Measurements from ENCODE around the gene BCL6.

The BCL6 gene

DNA sequence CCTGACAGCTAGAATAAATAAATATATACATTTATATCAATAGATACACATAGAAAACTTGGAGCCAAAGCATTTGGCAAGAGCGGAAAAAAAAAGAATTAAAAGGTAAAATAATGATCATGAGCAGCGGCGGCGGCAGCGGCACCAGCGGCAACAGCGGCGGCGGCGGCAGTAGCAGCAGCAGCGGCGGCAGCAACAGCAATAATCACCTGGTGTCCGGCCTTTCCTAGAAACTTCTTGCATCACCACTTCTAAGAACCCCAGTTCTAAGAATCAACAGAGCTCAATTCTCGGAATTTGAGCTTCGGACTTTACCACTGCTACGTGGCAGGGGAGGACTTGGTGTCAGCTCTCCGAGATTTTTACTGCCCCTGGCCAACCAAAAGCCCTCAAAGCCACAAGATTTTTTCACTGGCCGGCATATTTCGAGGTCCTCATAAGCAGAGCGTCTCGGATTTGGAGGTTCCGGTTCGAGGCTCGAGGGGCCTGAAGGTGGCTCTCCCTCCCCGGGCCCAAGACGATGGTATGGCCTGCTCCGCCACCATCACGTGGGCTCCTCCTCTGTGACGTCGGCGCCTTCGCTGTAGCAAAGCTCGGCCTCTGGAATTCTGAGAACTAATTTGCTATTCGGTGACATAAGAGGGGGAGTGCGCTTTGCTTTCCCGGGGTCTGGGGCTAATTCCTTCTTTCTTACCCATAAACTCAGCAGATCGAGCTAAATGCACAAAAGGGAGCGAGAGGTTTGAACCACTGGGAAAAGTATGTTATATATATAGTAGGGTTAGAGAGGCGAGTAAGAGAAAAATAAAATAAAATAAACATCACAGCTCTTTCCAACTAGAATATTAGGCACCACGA lies at the start of gene BCL6:
TSS of gene BCL6 (minus strand) at position 268 of the 858 bp plus-strand sequence. CDS start 11,775 bp downstream, outside the sequence.
- peak; percentile 72 to 81 for DNase-seq (ENCODE audit: low read depth in 2 of 2)

- DNase-seq (ENCODE audit: low read depth in 2 of 2): no peak
These were observed 49.5 kb upstream of the BCL6 start for GRCh38 chr3:187794731-187795130.

- DNase-seq (ENCODE audit: low read depth in 2 of 2): no peak
These were observed 48.4 kb upstream of the BCL6 start for GRCh38 chr3:187793618-187794017.

- no peak for DNase-seq (ENCODE audit: low read depth in 2 of 2)
These were observed 47.3 kb upstream of the BCL6 start for GRCh38 chr3:187792521-187792920.

GRCh38 chr3:187789872-187790271 lies 44.6 kb upstream of the BCL6 start:
- DNase-seq (ENCODE audit: low read depth in 2 of 2): no peak

DNA sequence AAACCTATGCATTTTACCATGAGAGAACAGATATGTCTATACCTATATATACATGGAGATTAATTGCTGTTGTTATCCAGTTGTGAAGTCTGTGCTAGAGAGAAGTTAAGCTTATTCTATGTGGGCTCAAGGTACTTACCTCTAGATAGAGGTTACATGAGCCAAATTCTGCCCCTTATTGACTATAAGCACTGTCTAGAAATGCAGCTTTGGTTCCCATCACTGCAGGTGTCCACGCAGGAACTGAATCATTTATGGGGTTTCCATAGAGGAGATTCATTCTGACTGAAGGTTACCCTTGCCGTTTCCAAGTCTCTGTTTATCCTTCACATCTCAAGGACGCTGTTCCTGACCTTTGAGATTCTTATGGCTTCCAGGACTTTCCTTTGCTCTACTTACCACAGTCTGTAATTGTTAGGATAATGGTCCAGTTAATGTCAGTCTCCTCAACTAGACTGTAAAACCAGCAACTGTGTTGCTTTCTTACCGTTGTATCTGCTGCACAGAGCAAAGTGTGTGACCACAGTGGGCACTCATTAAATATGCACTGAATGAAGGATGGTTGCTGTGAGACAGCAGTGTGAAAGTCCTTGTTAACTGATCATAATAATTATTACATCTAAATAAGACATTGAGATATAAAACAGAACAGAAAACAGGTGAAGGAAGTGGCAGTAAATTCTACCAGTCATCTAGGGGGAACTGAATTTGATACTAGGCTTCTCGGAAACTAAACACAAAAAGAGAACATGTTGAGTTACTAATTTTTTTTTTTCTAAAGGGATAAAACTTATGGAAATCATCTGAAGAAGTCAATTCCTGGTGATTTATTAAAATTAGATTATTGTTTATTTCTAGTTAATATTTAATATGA lies 44.0 kb upstream of the BCL6 start:
- DNase-seq (ENCODE audit: low read depth in 2 of 2): no peak

GRCh38 chr3:187783098-187783497 lies 37.8 kb upstream of the BCL6 start:
- no peak for DNase-seq (ENCODE audit: low read depth in 2 of 2)

GRCh38 chr3:187782006-187782405 lies 36.7 kb upstream of the BCL6 start:
- DNase-seq (ENCODE audit: low read depth in 2 of 2): no peak

DNA sequence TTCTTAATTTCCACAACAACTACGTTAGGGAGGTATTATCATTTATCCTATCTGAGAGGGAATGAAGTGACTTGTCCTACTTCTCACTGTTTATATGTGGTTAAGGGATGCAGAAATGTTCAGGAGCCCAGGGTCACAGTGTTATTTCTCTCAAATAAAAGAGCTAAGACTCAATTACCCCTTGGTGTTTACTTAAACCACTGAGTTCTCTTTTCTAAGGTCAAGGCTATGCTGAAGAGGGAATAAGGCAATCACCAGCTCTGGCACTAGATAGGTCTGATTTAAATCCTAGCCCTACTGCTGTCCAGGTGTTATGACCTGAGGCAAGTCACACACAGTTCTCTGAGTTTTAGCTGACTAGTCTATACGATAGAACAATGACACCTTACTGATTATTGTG lies 35.7 kb upstream of the BCL6 start:
- DNase-seq (ENCODE audit: low read depth in 2 of 2): no peak

GRCh38 chr3:187778726-187779125 lies 33.5 kb upstream of the BCL6 start:
- no peak for DNase-seq (ENCODE audit: low read depth in 2 of 2)

- DNase-seq (ENCODE audit: low read depth in 2 of 2): peak in 1 of 2 donors; percentile 20
These were observed 32.2 kb upstream of the BCL6 start for GRCh38 chr3:187777331-187777941.

- DNase-seq (ENCODE audit: low read depth in 2 of 2): no peak
These were observed 30.3 kb upstream of the BCL6 start for GRCh38 chr3:187775549-187775948.

DNA sequence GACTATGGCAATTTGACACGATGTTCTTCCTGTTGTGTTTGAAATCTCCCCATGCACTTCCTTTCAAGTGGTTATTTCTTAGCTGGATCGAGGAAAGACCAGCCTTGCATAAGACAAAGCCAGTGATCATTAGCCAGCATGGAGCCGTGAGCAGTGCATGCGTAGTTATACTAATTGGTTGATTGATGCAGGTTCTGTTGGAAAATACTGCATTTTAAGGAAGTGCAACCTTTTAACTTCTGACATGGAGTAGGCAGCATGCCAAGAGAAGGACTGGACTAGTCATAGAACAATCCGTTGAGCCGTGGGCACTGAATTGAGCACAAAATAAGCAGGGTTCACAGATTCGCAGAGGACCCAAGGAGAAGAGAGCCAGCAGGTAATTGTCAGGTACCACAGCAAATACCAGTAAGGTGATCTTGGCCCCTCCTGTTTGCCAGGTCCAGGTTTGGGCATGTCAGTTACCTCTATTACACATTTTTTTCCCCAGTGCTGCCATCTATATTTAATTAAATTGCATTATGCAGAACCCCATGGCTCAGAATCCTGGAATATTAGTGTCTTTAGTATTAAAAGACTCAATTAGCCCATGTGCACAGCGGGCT lies 29.0 kb upstream of the BCL6 start:
- no peak for DNase-seq (ENCODE audit: low read depth in 2 of 2)

GRCh38 chr3:187773233-187774184 lies 28.2 kb upstream of the BCL6 start:
- no peak for DNase-seq (ENCODE audit: low read depth in 2 of 2)

DNA sequence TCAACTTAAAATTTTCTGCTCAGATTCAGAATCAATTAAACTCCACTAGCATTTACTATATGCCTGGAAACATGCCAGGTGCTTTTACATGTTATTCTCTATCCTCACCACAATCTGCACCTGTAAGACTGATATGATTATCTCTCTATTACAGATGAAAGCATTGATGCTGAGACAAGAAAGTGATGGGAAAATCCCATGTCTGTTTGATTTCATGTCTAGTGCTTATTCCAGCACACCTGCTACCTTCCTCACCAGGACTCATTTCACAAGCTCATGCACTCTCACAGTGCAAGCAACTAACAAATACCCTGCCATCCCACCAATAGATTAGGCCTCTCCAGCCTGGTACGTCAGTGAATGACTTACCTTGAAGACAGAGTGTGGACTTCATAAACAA lies 25.0 kb upstream of the BCL6 start:
- no peak for DNase-seq (ENCODE audit: low read depth in 2 of 2)

- DNase-seq (ENCODE audit: low read depth in 2 of 2): no peak
These were observed 24.5 kb upstream of the BCL6 start for GRCh38 chr3:187769771-187770170.

- no peak for DNase-seq (ENCODE audit: low read depth in 2 of 2)
These were observed 22.2 kb upstream of the BCL6 start for GRCh38 chr3:187767266-187768012.

GRCh38 chr3:187765342-187765741 lies 20.1 kb upstream of the BCL6 start:
- no peak for DNase-seq (ENCODE audit: low read depth in 2 of 2)

DNA sequence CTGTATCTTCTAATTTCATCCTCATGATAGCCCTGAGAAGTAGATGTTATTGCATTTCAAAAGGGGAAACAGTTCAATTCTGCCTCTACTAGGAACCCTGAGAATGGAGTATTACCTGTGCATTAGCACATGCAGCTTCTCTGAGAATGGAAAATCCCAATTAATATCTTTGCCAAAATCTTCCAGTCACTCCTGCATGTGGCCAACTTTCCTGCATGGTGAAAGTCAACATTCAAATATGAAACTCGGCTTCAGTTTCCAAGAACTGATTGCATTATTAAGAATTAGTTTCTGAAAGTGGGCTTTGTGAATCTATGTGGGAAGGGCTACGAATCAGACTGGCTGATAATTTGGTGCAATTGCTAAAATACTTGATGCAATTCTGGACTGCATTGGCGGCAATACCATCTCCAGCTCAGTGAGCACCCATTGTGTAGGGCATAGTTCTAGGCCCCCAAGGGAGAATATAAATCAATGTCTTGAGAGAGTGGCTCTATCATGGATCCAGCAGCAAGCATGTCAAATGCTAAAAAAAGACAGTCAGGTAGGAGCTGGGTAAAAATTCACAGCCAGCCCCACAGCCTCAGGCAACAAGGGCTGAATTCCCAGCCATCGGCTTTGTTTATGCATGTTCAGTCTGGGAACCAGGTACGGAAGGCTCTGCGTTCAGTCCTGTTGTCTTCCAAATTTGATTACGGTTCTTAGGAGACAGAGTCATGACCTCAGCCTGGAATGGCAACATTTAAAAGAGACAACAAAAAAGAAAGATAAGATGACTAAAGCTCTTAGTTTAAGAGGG lies 18.8 kb upstream of the BCL6 start:
- no peak for DNase-seq (ENCODE audit: low read depth in 2 of 2)
